HG03159 (cell line): ENCODE measurements around the gene LRRC8A.
A peak's percentile ranks its signal among the peaks of the same experiment; 100 is the strongest.
"Not testable (repeated sequence)": the region's sequence is repeated elsewhere in the genome, so short reads cannot be mapped to it uniquely, and the experiment has no call there.

ENCODE experiments used
- ATAC-seq: cut with Tn5 transposase; IDR thresholded peaks from one replicate; pipeline ENCODE4 v1.9.1; 2021; ENCODE audit warnings: mild to moderate bottlenecking, moderate library complexity; ENCODE audit not compliant: unreplicated experiment

LRRC8A gene

DNA sequence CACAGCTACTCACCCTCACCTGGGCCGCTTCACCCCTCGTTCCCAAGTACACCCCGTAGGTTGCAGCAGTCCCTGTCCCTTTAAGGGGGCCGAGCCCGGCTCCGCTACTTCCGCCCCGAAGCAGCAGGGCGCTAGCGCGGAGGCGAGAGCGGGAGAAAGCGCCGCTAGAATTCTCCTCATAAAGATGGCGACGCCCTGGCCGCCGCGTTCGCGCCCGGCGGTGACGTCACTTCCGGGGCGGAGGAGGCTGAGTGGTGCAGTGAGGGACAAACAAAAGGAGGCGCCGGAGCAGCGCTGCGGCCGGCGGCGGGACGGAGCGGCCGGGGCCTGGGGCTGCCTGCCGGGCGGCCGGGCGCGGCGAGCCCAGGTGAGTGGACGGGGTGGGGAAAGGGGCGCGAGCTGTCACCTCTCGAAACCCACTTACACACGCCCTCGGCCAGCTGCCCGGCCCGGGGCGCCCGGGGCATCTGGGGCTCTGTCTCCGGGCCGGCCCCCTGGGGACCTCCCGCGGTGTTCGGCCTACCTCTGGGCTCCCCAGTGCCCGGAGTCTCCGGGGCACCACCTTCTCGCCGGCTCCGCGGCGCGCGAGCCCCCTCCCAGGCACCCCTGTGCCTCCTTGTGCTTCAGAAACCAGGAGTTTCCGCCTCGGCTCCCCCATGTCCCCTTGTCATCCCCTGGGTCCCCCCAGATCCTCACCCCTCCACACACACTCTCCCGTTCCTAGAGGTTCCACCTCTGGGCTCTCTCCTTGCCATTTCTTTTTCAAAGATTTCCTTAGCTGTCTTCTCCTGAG is at the start of gene LRRC8A, which contains the start of gene KYAT1:
Gene LRRC8A (plus strand): TSS at position 250 of the 793 bp plus-strand sequence. CDS start 25,032 bp downstream, outside the sequence.
Gene KYAT1 (minus strand): TSS at position 67 of the 793 bp plus-strand sequence. CDS start 36,545 bp downstream, outside the sequence.
- peak; percentile 89 for ATAC-seq

DNA sequence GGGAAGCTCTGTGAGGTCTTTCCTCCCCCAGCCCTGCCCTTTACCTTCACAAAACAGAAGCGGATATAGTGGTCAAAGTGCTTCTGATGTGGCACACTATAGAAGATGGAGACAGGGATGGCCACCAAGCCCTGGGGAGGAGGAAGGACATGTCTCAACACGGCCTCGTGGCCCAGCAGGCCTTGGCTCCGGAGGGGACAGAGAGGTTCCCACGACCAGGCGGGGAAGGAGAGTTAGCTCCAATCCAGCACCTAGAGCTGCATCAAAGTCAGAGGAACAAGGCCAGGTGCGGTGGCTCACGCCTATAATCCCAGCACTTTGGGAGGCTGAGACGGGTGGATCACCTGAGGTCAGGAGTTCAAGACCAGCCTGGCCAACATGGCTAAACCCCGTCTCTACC is 48.2 kb upstream of the LRRC8A start:
- ATAC-seq, result no peak

DNA sequence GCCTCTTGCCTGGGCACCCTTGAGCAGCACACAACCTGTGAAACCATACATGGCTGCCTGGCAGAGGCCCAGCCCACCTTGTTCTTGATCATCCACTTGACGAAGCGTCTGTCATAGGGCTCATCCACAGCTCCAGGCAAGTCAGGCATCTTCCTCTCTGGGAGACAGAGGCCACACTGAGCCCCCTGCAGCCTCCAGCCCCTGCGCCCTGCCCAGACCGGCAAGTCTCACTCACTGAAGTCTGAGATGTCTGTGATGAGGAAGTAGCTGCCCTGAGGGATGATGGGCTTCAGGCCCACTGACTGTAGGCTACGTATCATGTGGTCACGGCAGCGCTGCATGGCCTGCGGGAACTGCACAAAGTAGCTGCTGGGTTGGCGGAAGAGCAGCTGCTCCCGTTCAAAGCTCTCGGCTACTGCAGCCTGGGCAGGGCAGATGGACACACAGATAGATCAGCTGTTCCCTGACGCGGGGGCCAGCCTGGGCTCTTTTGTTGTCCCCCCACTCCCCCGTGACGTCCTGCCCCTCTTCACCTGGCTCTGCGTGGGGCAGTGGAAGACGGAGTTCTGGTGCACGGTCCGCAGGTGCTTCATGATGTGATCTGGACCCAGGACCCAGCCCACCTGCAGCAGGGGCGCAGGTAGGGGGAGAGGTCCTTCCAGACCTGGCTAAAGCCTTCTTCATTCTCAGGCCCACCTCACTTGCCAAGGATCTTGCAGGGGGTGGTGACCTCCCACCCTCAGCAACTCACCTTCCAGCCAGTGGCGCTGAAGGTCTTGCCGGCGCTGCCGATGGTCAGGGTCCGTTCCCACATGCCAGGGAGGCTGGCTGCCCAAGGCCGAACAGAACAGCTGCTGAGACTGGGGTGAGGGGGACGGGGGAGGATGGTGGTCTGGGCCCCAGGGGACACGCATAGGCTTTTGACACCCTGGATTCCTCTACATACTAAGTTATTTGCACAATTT is 46.4 kb upstream of the LRRC8A start:
- ATAC-seq, result no peak

DNA sequence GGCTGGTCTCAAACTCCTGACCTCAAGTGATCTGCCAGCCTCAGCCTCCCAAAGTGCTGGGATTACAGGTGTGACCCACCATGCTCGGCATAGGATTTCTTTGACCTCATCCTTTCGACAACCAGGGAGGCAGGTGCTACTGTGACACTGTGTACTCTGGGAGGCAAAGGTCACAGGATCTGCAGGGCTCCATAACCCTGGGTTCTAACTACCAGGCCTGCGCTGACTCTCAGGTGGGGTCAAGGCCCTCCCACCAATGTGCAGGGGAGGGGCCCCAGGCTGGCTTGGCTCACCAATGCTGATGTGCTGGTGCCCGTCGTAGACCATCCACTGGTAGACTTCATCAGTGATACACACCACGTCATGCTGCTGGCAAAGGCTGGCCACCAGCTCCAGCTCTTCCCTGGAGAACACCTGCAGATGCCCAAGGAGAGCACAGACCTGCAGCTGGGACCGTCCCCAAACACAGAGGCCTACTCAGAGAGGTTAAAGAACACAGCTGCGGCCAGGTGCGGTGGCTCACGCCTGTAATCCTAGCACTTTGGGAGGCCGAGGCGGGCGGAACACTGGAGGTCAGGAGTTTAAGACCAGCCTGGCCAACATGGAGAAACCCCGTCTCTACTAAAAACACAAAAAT is 45.3 kb upstream of the LRRC8A start:
- ATAC-seq, result no peak

- ATAC-seq, result no peak
Measured at GRCh38 chr9:128838338-128838737, 43.6 kb upstream of the LRRC8A start.

DNA sequence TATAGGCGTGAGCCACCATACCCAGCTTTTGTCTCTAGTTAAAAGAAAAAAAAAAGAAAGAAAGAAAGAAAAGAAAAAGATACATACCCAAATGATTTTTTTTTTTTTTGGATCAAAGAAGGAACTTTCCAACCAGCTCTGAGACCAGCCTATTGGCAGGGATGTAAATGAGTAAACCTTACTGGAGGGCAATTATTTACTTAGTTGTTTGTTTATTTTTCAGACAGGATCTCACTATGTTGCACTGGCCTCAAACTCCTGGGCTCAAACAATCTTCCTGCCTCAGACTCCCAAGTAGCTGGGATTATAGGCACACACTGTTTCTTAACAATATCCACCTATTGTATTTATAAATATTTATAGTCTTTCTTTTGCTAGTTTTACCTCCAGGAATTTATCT is 41.4 kb upstream of the LRRC8A start:
- ATAC-seq, result no peak

- no peak for ATAC-seq
Measured at GRCh38 chr9:128841694-128842492, 40.0 kb upstream of the LRRC8A start.

DNA sequence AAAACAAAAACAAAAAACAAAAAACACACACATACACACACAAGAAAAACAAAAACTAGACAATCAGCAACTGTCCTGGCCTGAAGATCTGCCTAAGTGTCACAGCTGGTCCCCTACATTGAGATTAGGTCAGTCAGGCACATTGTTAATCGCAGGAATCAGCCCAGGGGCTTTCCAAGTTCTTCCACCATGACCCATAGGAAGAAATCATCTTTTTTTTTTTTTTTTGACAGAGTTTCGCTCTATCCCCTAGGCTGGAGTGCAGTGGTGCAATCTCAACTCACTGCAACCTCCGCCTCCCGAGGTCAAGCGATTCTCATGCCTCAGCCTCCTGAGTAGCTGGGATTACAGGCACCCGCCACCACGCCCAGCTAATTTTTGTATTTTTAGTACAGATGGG is 38.8 kb upstream of the LRRC8A start:
- not testable (repeated sequence) for ATAC-seq

DNA sequence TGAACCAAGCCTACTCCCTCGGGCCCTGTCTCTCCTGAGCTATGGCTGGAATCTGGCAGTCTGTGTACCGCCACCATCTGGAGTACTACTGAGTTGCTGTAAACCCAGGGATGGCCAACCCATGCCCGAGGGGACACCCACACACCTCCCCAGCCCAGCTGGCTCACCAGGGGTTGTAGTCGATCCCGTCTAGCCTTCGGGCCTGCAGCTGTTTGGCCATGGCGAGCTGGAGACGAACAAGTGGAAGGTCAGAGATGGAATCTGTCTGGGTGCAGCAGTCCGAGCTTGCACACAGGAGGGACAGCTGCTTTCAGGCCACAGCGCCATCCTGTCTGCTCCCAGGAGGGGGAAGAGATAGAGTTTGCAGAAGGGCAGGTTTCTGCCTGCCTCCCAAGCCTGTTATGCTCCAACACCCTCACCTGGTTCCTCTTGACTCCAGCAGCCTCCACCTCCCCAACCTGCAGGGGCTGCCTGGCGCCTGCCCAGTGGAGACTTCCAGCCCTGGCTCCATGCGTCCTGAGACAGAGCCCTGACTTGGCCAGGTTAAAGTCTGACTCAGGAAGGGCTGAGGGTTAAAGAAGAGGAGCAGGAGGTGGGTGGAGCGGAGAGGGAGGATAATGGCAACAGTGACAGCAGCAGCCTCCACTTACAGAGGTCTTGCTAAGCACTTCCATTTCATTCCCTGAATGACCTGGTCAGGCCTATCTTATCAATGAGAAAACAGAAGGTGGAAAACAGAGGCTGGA is 36.6 kb upstream of the LRRC8A start:
- ATAC-seq, result no peak

- no peak for ATAC-seq
Measured at GRCh38 chr9:128846680-128847030, 35.3 kb upstream of the LRRC8A start.

GRCh38 chr9:128847803-128848202 is 34.1 kb upstream of the LRRC8A start:
- no peak for ATAC-seq

GRCh38 chr9:128851024-128851423 is 30.9 kb upstream of the LRRC8A start:
- not testable (repeated sequence) for ATAC-seq

DNA sequence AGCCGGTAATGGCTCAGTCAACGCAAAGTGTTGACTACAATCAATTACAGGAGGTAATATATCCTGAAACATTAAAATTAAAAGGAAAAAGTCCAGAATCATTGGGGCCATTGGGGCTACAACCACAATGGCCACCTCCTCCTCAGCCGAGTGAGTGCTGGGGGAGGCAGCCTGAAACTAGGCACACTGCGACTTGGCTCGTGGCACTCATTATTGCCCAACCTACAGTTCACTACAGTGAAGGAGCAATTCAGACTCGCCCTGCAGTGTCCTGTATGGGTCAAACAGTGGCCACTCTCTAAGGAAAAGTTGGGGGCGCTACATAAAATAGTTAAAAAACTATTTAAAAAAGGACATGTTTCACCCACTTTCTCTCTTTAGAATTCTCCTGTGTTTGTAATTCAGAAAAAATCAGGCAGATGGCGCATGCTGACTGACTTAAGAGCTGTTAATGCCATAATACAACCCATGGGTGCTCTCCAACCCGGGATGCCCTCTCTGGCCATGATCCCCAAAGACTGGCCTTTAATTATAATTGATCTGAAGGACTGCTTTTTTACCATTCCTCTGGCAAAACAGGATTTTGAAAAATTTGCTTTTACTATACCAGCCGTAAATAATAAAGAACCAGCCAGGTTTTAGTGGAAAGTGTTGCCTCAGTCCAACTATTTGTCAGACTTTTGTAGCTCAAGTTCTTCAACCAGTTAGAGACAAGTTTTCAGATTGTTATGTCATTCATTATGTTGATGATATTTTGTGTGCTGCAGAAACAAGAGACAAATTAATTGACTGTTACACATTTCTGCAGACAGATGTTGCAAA is 29.9 kb upstream of the LRRC8A start:
- ATAC-seq, result not testable (repeated sequence)

GRCh38 chr9:128852646-128853045 is 29.3 kb upstream of the LRRC8A start:
- not testable (repeated sequence) for ATAC-seq

GRCh38 chr9:128854454-128854853 is 27.5 kb upstream of the LRRC8A start:
- ATAC-seq, result not testable (repeated sequence)

- ATAC-seq, result not testable (repeated sequence)
Measured at GRCh38 chr9:128858476-128858875, 23.5 kb upstream of the LRRC8A start.

DNA sequence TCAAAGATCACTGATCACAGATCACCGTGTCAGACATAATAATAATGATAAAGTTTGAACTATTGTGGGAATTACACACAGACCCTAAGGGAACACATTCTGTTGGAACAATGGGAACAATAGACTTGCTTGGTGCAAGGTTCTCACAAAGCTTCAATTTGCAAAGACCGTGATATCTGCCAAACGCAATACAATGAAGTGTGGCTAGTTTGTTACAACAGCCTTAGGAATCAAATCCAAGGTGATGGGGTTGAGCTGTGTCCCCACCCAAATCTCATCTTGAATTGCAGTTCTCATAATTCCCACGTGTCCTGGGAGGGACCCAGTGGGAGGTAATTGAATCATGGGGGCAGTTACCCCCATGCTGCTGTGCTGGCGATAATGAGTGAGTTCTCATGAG is 21.0 kb upstream of the LRRC8A start:
- no peak for ATAC-seq

DNA sequence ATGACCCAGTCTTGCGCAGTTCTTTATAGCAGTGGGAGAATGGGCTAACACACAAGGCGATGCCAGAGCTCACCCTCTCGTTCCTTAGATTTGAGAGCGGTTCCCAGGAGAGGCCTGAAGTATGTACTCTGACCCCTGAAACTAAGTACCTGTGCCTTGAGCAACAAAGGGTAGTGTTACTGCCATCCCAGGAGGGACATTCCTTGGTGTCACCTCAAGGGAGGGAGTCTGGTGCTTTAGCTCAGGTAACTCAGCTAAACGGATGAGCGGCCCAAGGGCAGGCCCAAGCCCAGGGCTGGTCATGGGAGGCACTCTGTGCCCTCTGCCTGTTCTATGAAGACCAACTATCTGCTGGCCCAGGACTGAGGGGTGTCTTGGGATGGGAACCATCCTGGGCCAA is 20.4 kb upstream of the LRRC8A start:
- ATAC-seq, result no peak

DNA sequence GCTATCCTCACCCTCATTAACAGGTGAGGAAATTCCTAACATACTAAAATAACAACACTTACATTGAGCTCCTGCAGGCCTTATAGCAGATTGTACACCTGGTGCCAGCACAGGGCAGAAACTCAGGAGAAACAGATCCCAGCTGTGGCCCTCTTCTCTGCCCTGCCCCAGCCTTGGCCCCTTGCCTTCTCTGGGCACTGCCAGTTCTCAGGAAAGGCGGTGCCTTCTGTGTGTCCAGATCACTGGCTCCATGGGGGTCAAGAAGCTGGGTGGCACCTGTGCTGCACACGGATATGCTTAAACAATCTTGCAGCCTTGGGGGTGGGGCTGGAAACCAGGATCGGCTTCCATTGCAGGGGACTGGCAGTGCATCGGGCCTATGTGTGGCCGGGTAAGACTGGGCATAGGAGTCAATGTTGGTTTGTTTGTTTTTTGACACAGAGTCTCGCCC is 19.5 kb upstream of the LRRC8A start:
- ATAC-seq, result no peak
